GM21390 (cell line): Measurements from ENCODE around the gene SLC11A1.

ENCODE experiments used
- ATAC-seq: cut with Tn5 transposase; IDR thresholded peaks from one replicate; pipeline ENCODE4 v1.9.1; 2021; ENCODE audit not compliant: unreplicated experiment

Gene SLC11A1

GRCh38 chr2:218392891-218393462 is 10.9 kb downstream of the SLC11A1 start:
- ATAC-seq: no peak

GRCh38 chr2:218393750-218394290 is 11.7 kb downstream of the SLC11A1 start:
- ATAC-seq: no peak

- no peak for ATAC-seq
Observed at GRCh38 chr2:218394298-218395089, 12.4 kb downstream of the SLC11A1 start.

GRCh38 chr2:218395090-218395444 is 13.0 kb downstream of the SLC11A1 start:
- no peak for ATAC-seq

- no peak for ATAC-seq
Observed at GRCh38 chr2:218395456-218395825, 13.4 kb downstream of the SLC11A1 start.

GRCh38 chr2:218395826-218396687 is 14.0 kb downstream of the SLC11A1 start:
- peak; percentile 42 for ATAC-seq

GRCh38 chr2:218396688-218397462 is 14.8 kb downstream of the SLC11A1 start:
- ATAC-seq: no peak

GRCh38 chr2:218397463-218397819 is 15.4 kb downstream of the SLC11A1 start:
- ATAC-seq: no peak

GRCh38 chr2:218397820-218398436 is 15.9 kb downstream of the SLC11A1 start:
- ATAC-seq: peak; percentile 27

- ATAC-seq: peak; percentile 28
Observed at GRCh38 chr2:218398437-218399390, 16.6 kb downstream of the SLC11A1 start.

GRCh38 chr2:218399391-218400166 is 17.5 kb downstream of the SLC11A1 start, which contains the start of gene CTDSP1:
CTDSP1 (plus strand) TSS chr2:218399868; CDS start chr2:218400091, 223 bp downstream.
- peak; percentile 31 for ATAC-seq

GRCh38 chr2:218400167-218400929 is 18.3 kb downstream of the SLC11A1 start:
- ATAC-seq: no peak

GRCh38 chr2:218400930-218401881 is 19.1 kb downstream of the SLC11A1 start:
- no peak for ATAC-seq

GRCh38 chr2:218401890-218402289 is 19.8 kb downstream of the SLC11A1 start:
- no peak for ATAC-seq

- no peak for ATAC-seq
Observed at GRCh38 chr2:218402491-218402901, 20.4 kb downstream of the SLC11A1 start.

- ATAC-seq: no peak
Observed at GRCh38 chr2:218402911-218403411, 20.9 kb downstream of the SLC11A1 start.
